Neural cell (in vitro differentiated cells): Measurements from ENCODE around the gene EFHD1.

Source experiments
- CTCF ChIP-seq: fragments of 450-650 bp; IDR thresholded peaks from 2 replicates; pipeline ENCODE4 v1.5.1; 2014; ENCODE audit warnings: antibody characterized with exemption, mild to moderate bottlenecking, moderate library complexity; ENCODE audit not compliant: poor library complexity, severe bottlenecking
- POLR2AphosphoS5 ChIP-seq: IDR thresholded peaks from 2 replicates; pipeline ENCODE4 v1.6.1; 2012
- REST ChIP-seq: IDR thresholded peaks from 2 replicates; pipeline ENCODE4 v1.6.1; 2012; ENCODE audit warnings: borderline replicate concordance
- SMC3 ChIP-seq: fragments of 450-650 bp; conservative IDR thresholded peaks from 2 replicates; pipeline ENCODE4 v1.6.1; 2014; ENCODE audit warnings: antibody characterized with exemption, mild to moderate bottlenecking, moderate library complexity; ENCODE audit not compliant: poor library complexity

- TF ChIP-seq REST (no peak), CTCF (no peak), SMC3 (no peak), POLR2AphosphoS5 (no peak)
Measured at GRCh38 chr2:232698556-232699091, 65.2 kb downstream of the EFHD1 start.
